GM19043 (cell line): ENCODE measurements around the gene SPTBN5.

ENCODE experiments used
- ATAC-seq: cut with Tn5 transposase; IDR thresholded peaks from one replicate; pipeline ENCODE4 v1.9.1; 2021; ENCODE audit warnings: low read depth; ENCODE audit not compliant: unreplicated experiment

The SPTBN5 gene

GRCh38 chr15:41927536-41927935, 33.7 kb upstream of the SPTBN5 start:
- ATAC-seq: peak; percentile 30

- no peak for ATAC-seq
These were observed 32.6 kb upstream of the SPTBN5 start for GRCh38 chr15:41926185-41927056.

GRCh38 chr15:41925086-41925608, 31.3 kb upstream of the SPTBN5 start:
- ATAC-seq: no peak

GRCh38 chr15:41923401-41923997, 29.6 kb upstream of the SPTBN5 start:
- no peak for ATAC-seq

DNA sequence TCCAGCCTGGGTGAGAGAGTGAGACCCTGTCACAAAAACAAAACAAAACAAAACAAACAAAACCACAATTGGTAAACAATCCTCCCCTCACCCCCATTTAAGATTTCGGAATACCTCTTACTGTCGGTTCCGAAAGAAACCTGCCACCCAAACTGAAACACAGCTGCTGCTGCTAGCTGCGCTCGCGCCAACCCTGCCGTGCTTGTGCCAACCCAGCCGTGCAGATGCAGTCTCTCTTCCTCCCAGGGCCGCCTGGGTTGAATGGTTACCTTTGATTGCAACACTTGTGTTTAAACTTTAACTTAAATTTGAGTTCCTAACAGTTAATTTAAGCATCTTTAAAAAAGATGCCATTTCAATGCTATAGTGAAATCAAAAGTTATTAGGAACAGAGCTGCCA, 28.5 kb upstream of the SPTBN5 start:
- ATAC-seq: no peak

- no peak for ATAC-seq
These were observed 27.8 kb upstream of the SPTBN5 start for GRCh38 chr15:41921639-41922038.

- ATAC-seq: no peak
These were observed 27.3 kb upstream of the SPTBN5 start for GRCh38 chr15:41921167-41921566.

- ATAC-seq: no peak
These were observed 26.2 kb upstream of the SPTBN5 start for GRCh38 chr15:41919954-41920538.

DNA sequence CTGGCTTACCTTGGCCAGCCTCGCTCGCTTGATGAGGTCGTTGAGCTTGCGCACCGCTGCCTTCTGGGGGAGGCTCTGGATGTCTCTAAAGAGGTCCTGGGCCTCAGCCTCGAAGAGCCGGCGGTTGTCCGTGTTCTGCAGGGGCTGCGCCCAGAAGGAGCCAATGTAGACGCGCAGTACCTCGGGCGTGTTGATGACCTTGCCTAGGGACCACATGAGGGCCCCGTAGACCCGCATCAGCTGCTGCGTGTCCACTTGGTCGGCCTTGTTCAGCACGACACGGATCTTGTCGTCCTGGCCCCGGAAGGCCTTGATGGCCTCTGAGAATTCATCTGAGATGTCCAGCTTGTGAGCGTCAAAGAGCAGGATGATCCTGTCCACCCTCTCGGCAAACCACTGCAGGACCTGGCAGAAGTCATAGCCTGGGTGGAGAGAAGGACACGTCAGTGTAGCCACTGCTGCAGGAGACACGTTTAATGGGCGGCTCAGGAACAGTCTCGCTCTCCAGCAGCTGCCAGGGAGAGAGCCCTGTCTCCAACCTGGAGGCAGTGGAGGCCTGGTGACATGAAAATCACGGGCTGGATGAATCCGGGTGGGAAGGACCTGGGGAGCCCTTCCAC, 25.5 kb upstream of the SPTBN5 start:
- ATAC-seq: no peak

- no peak for ATAC-seq
These were observed 24.8 kb upstream of the SPTBN5 start for GRCh38 chr15:41918506-41919126.

- no peak for ATAC-seq
These were observed 24.0 kb upstream of the SPTBN5 start for GRCh38 chr15:41917767-41918430.

GRCh38 chr15:41915255-41915994, 21.6 kb upstream of the SPTBN5 start:
- ATAC-seq: no peak

DNA sequence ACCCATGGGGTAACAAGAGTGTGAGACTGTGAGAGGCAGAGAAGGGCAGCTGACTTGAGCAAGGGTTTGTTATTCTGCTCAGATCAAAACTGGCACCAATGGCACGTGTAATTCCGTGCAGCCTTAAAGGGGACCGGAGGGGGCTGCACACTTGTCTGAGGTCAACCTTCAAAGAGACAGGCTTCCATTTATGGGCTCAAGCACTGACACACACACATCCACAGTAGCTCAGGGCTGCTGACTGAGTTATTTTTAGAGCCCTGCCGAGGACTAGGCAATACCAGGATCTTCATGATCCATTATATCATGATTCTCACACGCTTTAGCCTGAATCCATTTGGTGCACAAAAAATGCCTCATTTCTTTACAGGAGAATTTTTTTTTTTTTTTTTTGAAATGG, 20.6 kb upstream of the SPTBN5 start:
- no peak for ATAC-seq

GRCh38 chr15:41913256-41913655, 19.4 kb upstream of the SPTBN5 start:
- no peak for ATAC-seq

- no peak for ATAC-seq
These were observed 18.0 kb upstream of the SPTBN5 start for GRCh38 chr15:41911691-41912345.

- ATAC-seq: no peak
These were observed 15.0 kb upstream of the SPTBN5 start for GRCh38 chr15:41908736-41909461.

DNA sequence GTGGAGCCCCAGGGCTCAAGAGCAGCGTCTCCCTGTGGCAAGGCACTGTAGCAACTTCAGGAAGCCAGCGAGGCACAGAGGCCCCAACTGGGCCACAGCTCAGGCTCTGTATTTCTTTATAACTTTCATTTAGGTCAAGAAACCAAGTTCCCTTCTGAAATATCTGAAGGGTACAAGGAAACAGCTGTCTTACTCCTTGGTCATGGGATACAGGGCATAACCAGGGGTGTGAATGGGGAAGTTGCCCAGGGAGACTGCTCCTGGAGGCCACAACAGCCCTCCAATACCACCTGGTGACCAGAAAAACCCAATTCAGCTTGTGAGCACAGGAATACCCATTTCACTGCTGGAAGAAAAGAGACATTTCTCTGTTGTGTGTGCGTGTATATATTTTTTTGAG, 13.3 kb upstream of the SPTBN5 start:
- no peak for ATAC-seq

DNA sequence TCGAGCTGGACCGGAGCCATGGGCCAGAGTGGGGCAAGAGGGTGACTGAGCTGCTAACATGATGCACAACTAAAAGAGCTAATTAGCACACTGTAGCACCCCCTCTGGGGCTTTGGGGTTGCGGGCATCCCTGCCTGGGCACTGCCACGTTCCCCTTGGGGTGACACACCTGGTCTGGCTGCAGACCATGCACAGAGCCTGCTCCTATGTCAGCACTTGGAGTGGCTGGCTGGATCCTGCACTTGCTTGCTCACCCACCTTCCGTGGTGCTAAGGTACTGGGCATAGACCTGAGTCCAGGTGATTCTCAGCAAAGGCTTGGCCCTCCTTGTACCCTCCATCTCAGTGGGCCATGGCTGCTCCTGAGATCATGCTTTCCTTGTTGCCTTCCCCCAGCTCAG, 12.8 kb upstream of the SPTBN5 start:
- ATAC-seq: no peak
